Stimulated activated CD4-positive, alpha-beta T cell treated with anti-CD3 and anti-CD28 coated beads, TNF-alpha, amount 100 ng/mL, for 4 hours (primary cell): Measurements from ENCODE around the gene EFNB2.

Experiments
- DNase-seq, 3 experiments: peaks; one replicate each; pipeline ENCODE4 v3.0.0-alpha.2; 2020; ENCODE audit warnings: low read depth in 3 of 3

The EFNB2 gene

DNA sequence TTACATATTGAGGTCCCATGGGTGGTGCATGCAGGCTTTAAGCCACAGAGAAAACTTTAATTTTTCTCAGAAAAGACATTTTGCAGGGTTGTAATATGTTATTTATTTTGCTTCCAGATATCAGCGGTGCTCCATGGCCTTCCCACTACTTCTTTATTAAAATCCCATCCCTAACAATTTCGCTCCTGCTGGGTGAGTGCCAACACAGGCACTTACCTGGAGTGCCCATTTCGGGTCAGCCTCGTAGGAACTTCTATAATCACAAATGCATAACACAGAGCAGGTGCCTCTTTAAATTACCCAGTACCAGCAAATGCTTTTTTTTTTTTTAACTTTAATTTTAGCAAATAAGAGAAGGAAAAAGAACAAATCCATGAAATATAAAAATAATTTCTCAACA is 86.4 kb downstream of the EFNB2 start:
- DNase-seq = no peak

DNA sequence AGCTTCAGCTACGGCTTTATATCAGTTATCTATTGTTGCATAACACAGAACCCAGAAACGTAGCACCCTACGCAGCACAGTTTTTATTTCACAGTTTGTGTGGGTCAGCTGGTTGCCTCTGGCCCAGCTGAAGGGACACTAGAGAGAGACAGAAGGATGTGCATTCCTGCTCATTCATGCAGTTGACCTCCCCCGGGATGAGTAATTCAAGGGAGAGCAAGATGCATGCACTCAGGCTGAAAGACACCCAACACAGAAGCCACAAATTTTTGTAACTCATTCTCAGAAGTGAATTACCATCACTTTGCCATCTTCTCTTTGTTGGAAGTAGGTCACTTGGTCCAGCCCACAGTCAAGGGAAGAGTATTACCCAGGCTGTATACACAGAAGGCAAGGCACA is 89.5 kb downstream of the EFNB2 start:
- DNase-seq = no peak

DNA sequence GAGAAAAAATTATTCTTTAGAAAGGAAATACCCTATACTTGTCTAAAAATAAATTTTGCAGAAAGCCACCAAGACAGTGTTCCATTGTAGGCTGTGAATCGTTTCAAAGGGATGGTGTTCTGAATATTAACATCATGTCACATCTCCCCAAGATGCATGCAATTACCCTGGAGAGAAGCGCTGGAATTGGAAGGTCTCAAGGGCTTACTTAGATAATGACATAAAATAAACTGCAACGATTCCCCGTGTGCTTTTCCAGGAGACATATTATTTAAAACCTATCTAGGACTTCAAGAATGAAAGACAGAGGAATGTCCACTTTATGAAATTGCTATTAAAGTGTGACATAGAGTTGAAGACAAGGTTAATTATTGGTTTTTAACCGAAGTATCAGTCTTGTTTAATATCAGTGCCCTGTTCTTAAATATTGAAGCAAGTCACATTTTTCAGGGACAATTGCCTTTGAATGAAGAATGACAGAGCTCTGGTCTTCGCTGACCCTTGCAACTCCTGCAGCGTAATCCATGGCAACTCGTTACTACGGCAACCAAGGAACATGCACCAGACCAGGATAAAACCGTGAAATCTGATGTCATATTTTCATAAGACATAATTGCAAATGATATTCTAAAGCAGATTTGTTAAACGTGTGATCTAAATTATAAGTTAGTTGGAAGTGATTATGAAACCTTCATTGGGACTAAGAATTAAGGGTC is 91.7 kb downstream of the EFNB2 start:
- no peak for DNase-seq

DNA sequence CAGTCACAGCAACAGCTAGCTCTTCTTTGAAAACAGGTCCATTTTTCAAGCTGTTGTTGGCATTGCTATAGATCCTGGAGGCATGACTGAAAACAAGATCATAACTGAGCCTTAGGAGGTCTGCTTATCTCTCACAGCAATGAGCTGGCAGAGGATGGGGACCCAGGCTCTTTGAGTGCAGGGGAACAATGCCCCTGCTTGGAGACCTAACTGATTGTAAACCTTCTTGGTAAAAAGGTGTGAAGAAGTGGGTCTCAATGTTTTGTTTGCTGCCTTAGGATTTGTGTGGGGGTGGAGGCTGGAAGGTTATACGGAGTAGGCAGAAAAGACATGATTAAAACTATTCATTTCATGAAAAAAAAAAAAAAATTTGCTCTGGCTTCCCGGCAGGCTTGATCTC is 94.6 kb downstream of the EFNB2 start:
- no peak for DNase-seq
